Neural progenitor cell (in vitro differentiated cells): ENCODE results near the gene RER1. TPM values are rescaled to one million over a fixed set of nuclear protein-coding genes. Genes with fewer than 3 reads are reported as not detected.

Experiments
- DNase-seq: peaks from one replicate; pipeline ENCODE4 v3.0.0-alpha.2; 2016; ENCODE audit warnings: low spot score
- H2AFZ ChIP-seq: fragments of 200-600 bp; sonication (generic); replicated peaks from 2 replicates; pipeline ENCODE4 v1.6.1; 2016; ENCODE audit warnings: antibody characterized with exemption
- H3F3A ChIP-seq: fragments of 200-600 bp; sonication (generic); 2 replicates; pipeline ENCODE4 v1.6.1; 2016; ENCODE audit warnings: antibody characterized with exemption, low read depth
- H3K27ac ChIP-seq: fragments of 200-600 bp; sonication (generic); 2 replicates; pipeline ENCODE4 v1.5.1; 2016; ENCODE audit warnings: mild to moderate bottlenecking
- H3K27me3 ChIP-seq: fragments of 200-600 bp; sonication (generic); 2 replicates; pipeline ENCODE4 v1.6.1; 2016; ENCODE audit warnings: mild to moderate bottlenecking, moderate library complexity
- H3K36me3 ChIP-seq: fragments of 200-600 bp; sonication (generic); 2 replicates; pipeline ENCODE4 v1.5.1; 2016
- H3K4me1 ChIP-seq: fragments of 200-600 bp; sonication (generic); 2 replicates; pipeline ENCODE4 v1.6.1; 2016; ENCODE audit warnings: mixed run types
- H3K4me2 ChIP-seq: fragments of 200-600 bp; sonication (generic); 2 replicates; pipeline ENCODE4 v1.6.1; 2016
- H3K4me3 ChIP-seq: fragments of 200-600 bp; sonication (generic); 2 replicates; pipeline ENCODE4 v1.5.1; 2016
- H3K79me2 ChIP-seq: fragments of 200-600 bp; sonication (generic); 2 replicates; pipeline ENCODE4 v1.6.1; 2016; ENCODE audit warnings: low read depth
- H3K9ac ChIP-seq: fragments of 200-600 bp; sonication (generic); 2 replicates; pipeline ENCODE4 v1.6.1; 2016
- H3K9me3 ChIP-seq: fragments of 200-600 bp; sonication (generic); 2 replicates; pipeline ENCODE4 v1.5.1; 2016; ENCODE audit warnings: low read depth
- H4K20me1 ChIP-seq: fragments of 200-600 bp; sonication (generic); 2 replicates; pipeline ENCODE4 v1.6.1; 2016; ENCODE audit warnings: low read depth
- H3K27ac Mint-ChIP-seq: 3 replicates; pipeline ENCODE4 v1.8.0; 2021; ENCODE audit warnings: mixed read lengths
- H3K27me3 Mint-ChIP-seq: 2 replicates; pipeline ENCODE4 v1.8.0; 2022; ENCODE audit warnings: low read depth, mild to moderate bottlenecking, inconsistent platforms, moderate library complexity, mixed read lengths; ENCODE audit not compliant: insufficient read depth
- H3K36me3 Mint-ChIP-seq: 3 replicates; pipeline ENCODE4 v1.8.0; 2021; ENCODE audit warnings: mixed read lengths
- H3K4me1 Mint-ChIP-seq: 3 replicates; pipeline ENCODE4 v1.8.0; 2021; ENCODE audit warnings: mixed read lengths
- H3K4me3 Mint-ChIP-seq: 3 replicates; pipeline ENCODE4 v1.8.0; 2021; ENCODE audit warnings: mild to moderate bottlenecking, moderate library complexity, mixed read lengths
- H3K9me3 Mint-ChIP-seq: 3 replicates; pipeline ENCODE4 v1.8.0; 2020; ENCODE audit warnings: mixed read lengths
- EZH2 ChIP-seq: fragments of 200-600 bp; sonication (generic); IDR thresholded peaks from 2 replicates; pipeline ENCODE4 v1.6.1; 2017; ENCODE audit warnings: antibody characterized with exemption, mild to moderate bottlenecking, moderate library complexity
- EZH2phosphoT487 ChIP-seq: fragments of 200-600 bp; sonication (generic); IDR thresholded peaks from 2 replicates; pipeline ENCODE4 v1.6.1; 2017; ENCODE audit warnings: antibody characterized with exemption
- total RNA-seq: library from RNA; depleted of rRNA; stranded (reverse); fragments of >200 nt; gene quantifications from 2 replicates; pipeline ENCODE4 v1.2.3, GENCODE V29; 2015; ENCODE audit warnings: low replicate concordance
- TF ChIP-seq, protein P1 (sequence below): fragments of 200-600 bp; sonication (generic); IDR thresholded peaks from 2 replicates; pipeline ENCODE4 v1.5.1; 2017; ENCODE audit warnings: antibody characterized with exemption, mild to moderate bottlenecking

The RER1 gene
- total RNA-seq, 1 donor from 2014 or later: 39.1 TPM

DNA sequence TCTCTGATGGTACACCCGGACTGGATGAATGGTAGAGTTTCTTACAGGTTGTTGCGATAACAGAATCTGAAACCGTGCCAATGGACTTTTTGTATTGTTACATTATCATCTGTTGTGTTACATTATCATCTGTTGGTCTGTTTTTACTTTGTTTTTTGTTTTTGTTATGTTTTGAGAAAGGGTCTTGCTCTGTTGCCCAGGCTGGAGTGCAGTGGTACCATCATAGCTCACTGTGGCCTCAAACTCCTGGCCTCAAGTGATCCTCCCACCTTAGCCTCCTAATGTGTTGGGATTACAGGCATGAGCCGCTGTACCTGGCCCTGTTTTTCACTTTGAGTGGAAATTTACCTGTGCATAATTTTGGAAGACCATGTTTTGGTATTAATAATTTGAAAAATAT is 30.9 kb downstream of the RER1 start:
- Histone ChIP-seq H4K20me1 (no peaks in the 10 kb centered on the region), H3K9me3 (no peaks in the 10 kb centered on the region), H3K36me3 (no peaks in the 10 kb centered on the region), H3K79me2 (no peaks in the 10 kb centered on the region), H3F3A (no peaks in the 10 kb centered on the region), H3K4me3 (no peak overlapping the region), H2AFZ (no peak overlapping the region), H3K4me1 (peaks cover 13% of the 10 kb centered on the region), H3K9ac (no peak overlapping the region), H3K27me3 (peaks cover 46% of the 10 kb centered on the region), H3K27ac (no peak overlapping the region), H3K4me2 (no peak overlapping the region)
- no peak overlapping the region for H3K4me3 Mint-ChIP-seq
- peaks cover 7% of the 10 kb centered on the region for H3K4me1 Mint-ChIP-seq
- H3K36me3 Mint-ChIP-seq: no peaks in the 10 kb centered on the region
- peaks cover 21% of the 10 kb centered on the region for H3K27me3 Mint-ChIP-seq
- no peak for DNase-seq
- H3K9me3 Mint-ChIP-seq: peaks cover 14% of the 10 kb centered on the region
- TF ChIP-seq EZH2phosphoT487 (no peak), EZH2 (no peak)
- TF ChIP-seq, protein P1, sequence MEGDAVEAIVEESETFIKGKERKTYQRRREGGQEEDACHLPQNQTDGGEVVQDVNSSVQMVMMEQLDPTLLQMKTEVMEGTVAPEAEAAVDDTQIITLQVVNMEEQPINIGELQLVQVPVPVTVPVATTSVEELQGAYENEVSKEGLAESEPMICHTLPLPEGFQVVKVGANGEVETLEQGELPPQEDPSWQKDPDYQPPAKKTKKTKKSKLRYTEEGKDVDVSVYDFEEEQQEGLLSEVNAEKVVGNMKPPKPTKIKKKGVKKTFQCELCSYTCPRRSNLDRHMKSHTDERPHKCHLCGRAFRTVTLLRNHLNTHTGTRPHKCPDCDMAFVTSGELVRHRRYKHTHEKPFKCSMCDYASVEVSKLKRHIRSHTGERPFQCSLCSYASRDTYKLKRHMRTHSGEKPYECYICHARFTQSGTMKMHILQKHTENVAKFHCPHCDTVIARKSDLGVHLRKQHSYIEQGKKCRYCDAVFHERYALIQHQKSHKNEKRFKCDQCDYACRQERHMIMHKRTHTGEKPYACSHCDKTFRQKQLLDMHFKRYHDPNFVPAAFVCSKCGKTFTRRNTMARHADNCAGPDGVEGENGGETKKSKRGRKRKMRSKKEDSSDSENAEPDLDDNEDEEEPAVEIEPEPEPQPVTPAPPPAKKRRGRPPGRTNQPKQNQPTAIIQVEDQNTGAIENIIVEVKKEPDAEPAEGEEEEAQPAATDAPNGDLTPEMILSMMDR: no peak
- H3K27ac Mint-ChIP-seq: no peak overlapping the region

DNA sequence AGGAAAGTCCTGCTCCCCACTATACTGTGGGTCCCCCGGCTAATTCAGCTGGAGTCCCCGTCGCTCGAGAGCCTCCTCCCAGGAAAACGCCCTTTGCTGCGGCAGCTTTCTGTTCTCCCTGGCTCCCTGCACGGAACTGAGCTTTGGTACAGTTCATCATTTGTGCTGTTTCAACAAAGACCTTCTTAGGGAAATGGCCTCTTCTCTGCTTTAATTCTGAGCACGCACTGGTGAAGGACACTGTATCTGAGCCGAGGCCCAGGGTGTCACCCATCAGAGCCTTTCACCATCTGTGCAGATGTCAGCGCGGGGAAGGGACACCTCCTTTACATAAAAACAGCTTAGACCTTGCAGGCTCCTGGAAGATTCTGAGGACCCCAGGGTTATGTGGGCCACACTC is 34.3 kb downstream of the RER1 start:
- H2AFZ ChIP-seq: peak overlapping the region; percentile 42
- TF ChIP-seq, protein P1: no peak
- TF ChIP-seq EZH2 (no peak), EZH2phosphoT487 (no peak)
- no peaks in the 10 kb centered on the region for H3F3A ChIP-seq
- no peak overlapping the region for H3K4me3 ChIP-seq
- H3K4me3 Mint-ChIP-seq: no peak overlapping the region
- H3K9ac ChIP-seq: no peak overlapping the region
- H3K27ac Mint-ChIP-seq: peak overlapping the region; percentile 37
- no peaks in the 10 kb centered on the region for H3K36me3 ChIP-seq
- peaks cover 20% of the 10 kb centered on the region for H3K27me3 Mint-ChIP-seq
- H3K9me3 ChIP-seq: no peaks in the 10 kb centered on the region
- peaks cover 26% of the 10 kb centered on the region for H3K27me3 ChIP-seq
- H3K4me1 ChIP-seq: peaks cover 13% of the 10 kb centered on the region
- no peak for DNase-seq
- H4K20me1 ChIP-seq: no peaks in the 10 kb centered on the region
- H3K79me2 ChIP-seq: no peaks in the 10 kb centered on the region
- H3K27ac ChIP-seq: no peak overlapping the region
- H3K4me2 ChIP-seq: peak overlapping the region; percentile 15
- H3K9me3 Mint-ChIP-seq: peaks cover 14% of the 10 kb centered on the region
- no peaks in the 10 kb centered on the region for H3K36me3 Mint-ChIP-seq
- H3K4me1 Mint-ChIP-seq: peaks cover 11% of the 10 kb centered on the region

DNA sequence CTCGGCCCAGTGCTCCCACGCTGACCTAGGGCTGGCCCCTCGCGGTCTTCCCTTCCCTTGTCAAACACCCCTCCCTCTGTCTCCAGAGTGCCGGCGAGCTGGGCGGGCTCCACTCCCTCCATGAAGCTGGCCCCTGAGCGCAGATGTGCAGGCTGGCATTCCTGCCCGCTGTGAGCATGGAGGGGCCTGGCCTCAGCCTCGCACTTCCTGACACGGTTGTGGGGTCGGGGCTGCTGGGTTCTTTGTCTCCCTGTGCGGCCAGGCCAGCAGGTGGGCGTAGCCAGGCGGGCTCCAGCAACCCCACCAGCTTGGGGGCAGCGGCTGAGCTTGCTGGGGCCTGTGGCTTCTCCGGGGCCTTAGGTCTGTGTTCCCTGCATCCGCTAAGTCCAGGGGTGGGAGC is 34.9 kb downstream of the RER1 start:
- Histone ChIP-seq H3K36me3 (no peaks in the 10 kb centered on the region), H4K20me1 (no peaks in the 10 kb centered on the region), H3K79me2 (no peaks in the 10 kb centered on the region), H2AFZ (peak overlapping the region; percentile 42), H3K9me3 (no peaks in the 10 kb centered on the region), H3F3A (no peaks in the 10 kb centered on the region), H3K27me3 (peaks cover 20% of the 10 kb centered on the region), H3K4me1 (peaks cover 17% of the 10 kb centered on the region), H3K27ac (no peak overlapping the region), H3K9ac (no peak overlapping the region), H3K4me2 (no peak overlapping the region), H3K4me3 (no peak overlapping the region)
- H3K27me3 Mint-ChIP-seq: peaks cover 20% of the 10 kb centered on the region
- no peak overlapping the region for H3K27ac Mint-ChIP-seq
- H3K4me3 Mint-ChIP-seq: no peak overlapping the region
- no peaks in the 10 kb centered on the region for H3K36me3 Mint-ChIP-seq
- TF ChIP-seq, protein P1: no peak
- no peak for TF ChIP-seq EZH2
- TF ChIP-seq EZH2phosphoT487: no peak
- H3K4me1 Mint-ChIP-seq: peaks cover 17% of the 10 kb centered on the region
- peaks cover 14% of the 10 kb centered on the region for H3K9me3 Mint-ChIP-seq
- peak; percentile 41 for DNase-seq
